BE2C (cell line): ENCODE data around the gene SLC35G6.

Experiments used
- DNase-seq: peaks from one replicate; pipeline ENCODE4 v3.0.0-alpha.2; 2020
- H3K27me3 ChIP-seq: fragments of 250-450 bp; sonication (Bioruptor Pico); 2 replicates; pipeline ENCODE4 v1.5.1; 2020; ENCODE audit warnings: mild to moderate bottlenecking
- H3K36me3 ChIP-seq: fragments of 250-450 bp; sonication (Bioruptor Pico); 2 replicates; pipeline ENCODE4 v1.5.1; 2020; ENCODE audit warnings: mild to moderate bottlenecking
- H3K4me1 ChIP-seq: fragments of 250-450 bp; sonication (Bioruptor Pico); 2 replicates; pipeline ENCODE4 v1.5.1; 2020
- H3K4me3 ChIP-seq: 2 replicates; pipeline ENCODE4 v1.5.1; 2011; ENCODE audit warnings: low read depth, low read length
- H3K9me3 ChIP-seq: fragments of 250-450 bp; sonication (Bioruptor Pico); 2 replicates; pipeline ENCODE4 v1.5.1; 2020
- CTCF ChIP-seq: IDR thresholded peaks from 2 replicates; pipeline ENCODE4 v1.5.1; 2012; ENCODE audit warnings: mild to moderate bottlenecking, low read depth, low read length

The SLC35G6 gene

GRCh38 chr17:7491583-7491982 lies 10.3 kb downstream of the SLC35G6 start:
- Histone ChIP-seq H3K36me3 (peaks cover 4% of the 10 kb centered on the region), H3K4me1 (no peaks in the 10 kb centered on the region), H3K4me3 (no peak overlapping the region), H3K9me3 (no peaks in the 10 kb centered on the region), H3K27me3 (no peaks in the 10 kb centered on the region)
- TF ChIP-seq CTCF = no peak
- no peak for DNase-seq

DNA sequence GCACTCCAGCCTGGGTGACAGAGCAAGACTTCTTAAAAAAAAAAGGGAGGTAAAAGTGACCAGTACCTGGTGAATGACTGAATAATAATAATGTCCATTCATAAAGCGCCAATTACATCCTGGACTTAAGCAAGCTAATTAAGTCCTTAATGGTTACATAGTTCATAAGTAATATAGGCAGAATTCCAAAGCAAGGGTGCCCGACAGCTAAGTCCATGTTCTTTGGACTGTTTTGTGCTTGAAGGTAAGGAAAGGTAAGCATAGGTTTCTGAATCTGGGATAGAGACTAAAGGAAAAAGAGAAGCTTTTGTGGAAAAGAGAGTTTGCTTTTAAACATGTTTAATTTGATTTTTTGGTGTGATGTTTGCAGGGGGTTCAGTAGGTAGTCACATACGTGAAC lies 12.7 kb downstream of the SLC35G6 start:
- peaks cover 24% of the 10 kb centered on the region for H3K36me3 ChIP-seq
- no peaks in the 10 kb centered on the region for H3K9me3 ChIP-seq

GRCh38 chr17:7495906-7496434 lies 14.7 kb downstream of the SLC35G6 start:
- Histone ChIP-seq H3K36me3 (peaks cover 37% of the 10 kb centered on the region), H3K4me3 (no peak overlapping the region), H3K9me3 (no peaks in the 10 kb centered on the region), H3K27me3 (no peaks in the 10 kb centered on the region), H3K4me1 (no peaks in the 10 kb centered on the region)
- no peak for DNase-seq
- no peak for TF ChIP-seq CTCF

More for the DNA sequence above, 12.7 kb downstream of the SLC35G6 start:
- Histone ChIP-seq H3K27me3 (no peaks in the 10 kb centered on the region), H3K4me3 (no peak overlapping the region), H3K4me1 (no peaks in the 10 kb centered on the region)
- DNase-seq = no peak
- no peak for TF ChIP-seq CTCF

GRCh38 chr17:7496470-7497183 lies 15.4 kb downstream of the SLC35G6 start:
- no peak overlapping the region for H3K4me3 ChIP-seq
- TF ChIP-seq CTCF = no peak
- peaks cover 42% of the 10 kb centered on the region for H3K36me3 ChIP-seq

GRCh38 chr17:7497228-7497627 lies 16.0 kb downstream of the SLC35G6 start:
- Histone ChIP-seq H3K36me3 (peaks cover 48% of the 10 kb centered on the region), H3K9me3 (no peaks in the 10 kb centered on the region), H3K4me1 (no peaks in the 10 kb centered on the region), H3K27me3 (no peaks in the 10 kb centered on the region), H3K4me3 (no peak overlapping the region)
- DNase-seq = no peak
- no peak for TF ChIP-seq CTCF

More at GRCh38 chr17:7496470-7497183, 15.4 kb downstream of the SLC35G6 start:
- Histone ChIP-seq H3K9me3 (no peaks in the 10 kb centered on the region), H3K4me1 (no peaks in the 10 kb centered on the region), H3K27me3 (no peaks in the 10 kb centered on the region)
- no peak for DNase-seq

GRCh38 chr17:7497636-7498035 lies 16.4 kb downstream of the SLC35G6 start:
- TF ChIP-seq CTCF = no peak
- no peak for DNase-seq
- no peak overlapping the region for H3K4me3 ChIP-seq
- no peaks in the 10 kb centered on the region for H3K27me3 ChIP-seq
- H3K4me1 ChIP-seq = no peaks in the 10 kb centered on the region
- H3K9me3 ChIP-seq = no peaks in the 10 kb centered on the region
- peaks cover 49% of the 10 kb centered on the region for H3K36me3 ChIP-seq
